Subcutaneous adipose tissue (tissue), 4 donors: ENCODE data around the gene RNASE11. TPM values are rescaled to one million over a fixed set of nuclear protein-coding genes. Genes with fewer than 3 reads are reported as not detected.

Experiments used
- total RNA-seq, 4 donors: library from RNA; depleted of rRNA; stranded (reverse); fragments of >200 nt; gene quantifications; one replicate each; pipeline ENCODE4 v1.1.0, GENCODE V29; 2016
- TF ChIP-seq, protein P1 (sequence below): fragments of 450-650 bp; IDR thresholded peaks from one replicate; pipeline ENCODE4 v1.5.1; 2016; ENCODE audit warnings: low read depth, mild to moderate bottlenecking, control low read depth, antibody characterized with exemption, moderate library complexity

The RNASE11 gene
- total RNA-seq, 4 donors from 2014 or later, result not detected

GRCh38 chr14:20553024-20553423, 34.8 kb downstream of the RNASE11 start:
- TF ChIP-seq, protein P1, sequence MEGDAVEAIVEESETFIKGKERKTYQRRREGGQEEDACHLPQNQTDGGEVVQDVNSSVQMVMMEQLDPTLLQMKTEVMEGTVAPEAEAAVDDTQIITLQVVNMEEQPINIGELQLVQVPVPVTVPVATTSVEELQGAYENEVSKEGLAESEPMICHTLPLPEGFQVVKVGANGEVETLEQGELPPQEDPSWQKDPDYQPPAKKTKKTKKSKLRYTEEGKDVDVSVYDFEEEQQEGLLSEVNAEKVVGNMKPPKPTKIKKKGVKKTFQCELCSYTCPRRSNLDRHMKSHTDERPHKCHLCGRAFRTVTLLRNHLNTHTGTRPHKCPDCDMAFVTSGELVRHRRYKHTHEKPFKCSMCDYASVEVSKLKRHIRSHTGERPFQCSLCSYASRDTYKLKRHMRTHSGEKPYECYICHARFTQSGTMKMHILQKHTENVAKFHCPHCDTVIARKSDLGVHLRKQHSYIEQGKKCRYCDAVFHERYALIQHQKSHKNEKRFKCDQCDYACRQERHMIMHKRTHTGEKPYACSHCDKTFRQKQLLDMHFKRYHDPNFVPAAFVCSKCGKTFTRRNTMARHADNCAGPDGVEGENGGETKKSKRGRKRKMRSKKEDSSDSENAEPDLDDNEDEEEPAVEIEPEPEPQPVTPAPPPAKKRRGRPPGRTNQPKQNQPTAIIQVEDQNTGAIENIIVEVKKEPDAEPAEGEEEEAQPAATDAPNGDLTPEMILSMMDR, result no peak

DNA sequence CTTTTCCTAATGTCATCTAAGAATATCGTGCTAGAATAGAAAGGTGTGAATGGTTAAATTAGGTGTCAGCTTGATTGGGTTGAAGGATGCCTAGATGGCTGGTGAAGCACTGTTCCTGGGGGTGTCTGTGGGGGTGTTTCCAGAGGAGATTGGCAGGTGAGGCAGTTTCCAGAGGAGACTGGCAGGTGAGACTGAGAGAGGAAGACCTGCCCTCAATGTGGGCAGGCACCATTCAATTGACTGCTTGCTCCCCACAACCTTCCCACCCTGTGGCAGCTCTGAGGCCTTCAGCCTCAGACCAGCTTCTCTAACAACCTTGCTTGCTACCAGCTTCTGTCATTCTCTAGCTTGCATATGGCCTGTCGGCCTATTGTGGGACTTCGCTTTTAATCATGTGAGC, 36.2 kb downstream of the RNASE11 start:
- TF ChIP-seq, protein P1, result no peak

DNA sequence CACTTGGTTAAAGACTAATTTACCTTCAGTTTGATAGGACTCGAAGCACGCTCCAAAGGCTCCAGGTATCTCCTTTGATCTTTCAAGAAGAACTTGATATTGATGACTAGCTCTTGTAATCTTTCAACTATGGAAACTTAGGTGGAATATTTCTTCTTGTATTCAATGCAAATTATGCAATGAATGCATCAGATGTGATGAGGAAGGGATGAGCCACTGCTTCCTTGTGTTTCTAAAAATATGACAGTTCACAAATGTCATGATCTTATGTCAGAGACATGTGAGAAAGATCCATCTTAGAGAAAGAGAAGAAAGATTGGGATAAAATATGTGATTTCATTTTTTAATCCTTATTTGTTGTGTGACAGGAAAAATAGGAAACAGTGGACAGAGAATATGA, 36.9 kb downstream of the RNASE11 start:
- TF ChIP-seq, protein P1, result no peak

GRCh38 chr14:20548414-20549158, 39.2 kb downstream of the RNASE11 start:
- TF ChIP-seq, protein P1, result no peak

DNA sequence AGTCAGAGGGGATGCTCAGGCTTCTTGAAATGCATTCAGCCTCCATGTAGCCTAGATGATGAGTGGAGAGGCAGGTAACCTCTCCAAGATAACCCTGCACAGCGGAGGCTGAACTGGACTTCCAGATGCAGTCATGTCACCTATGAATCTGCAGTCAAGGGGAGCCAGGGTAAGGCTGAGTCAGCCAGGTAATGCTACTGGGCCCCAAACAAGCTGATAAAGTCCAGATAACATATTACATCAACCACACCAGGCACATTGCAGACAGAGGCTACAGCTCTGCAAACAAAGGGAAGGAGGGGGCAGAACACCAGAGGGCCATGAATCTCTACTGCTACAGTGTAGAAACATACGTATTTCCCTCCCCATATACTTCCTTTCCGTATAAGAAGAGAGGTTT, 40.9 kb downstream of the RNASE11 start:
- TF ChIP-seq, protein P1, result no peak

- TF ChIP-seq, protein P1, result no peak
Observed at GRCh38 chr14:20539906-20540305, 47.9 kb downstream of the RNASE11 start.

Other genes starting within 250 kb of the RNASE11 start
- 10 to 100 TPM in 3 of 4 donors, 1 to 10 TPM in 1; 9.2 to 20.3 (median 15.4) TPM for gene PARP2, start 244.4 kb downstream of the RNASE11 start, total RNA-seq
- 10 to 100 TPM; 24.8 to 34.5 (median 28.2) TPM for gene TEP1, start 174.5 kb downstream of the RNASE11 start, total RNA-seq
- 1 to 10 TPM in 2 of 4 donors, under 1 TPM in 2; 0.16 to 3.4 (median 0.81) TPM for gene KLHL33, start 151.8 kb downstream of the RNASE11 start, total RNA-seq
- gene OSGEP, start 133.2 kb downstream of the RNASE11 start, total RNA-seq, result 10 to 100 TPM; 29.5 to 64.6 (median 41.6) TPM
- gene APEX1, start 132.8 kb downstream of the RNASE11 start, total RNA-seq, result 100 to 1,000 TPM; 108 to 172 (median 137) TPM
- 10 to 100 TPM; 15.8 to 32.0 (median 25.9) TPM for gene PIP4P1, start 126.6 kb downstream of the RNASE11 start, total RNA-seq
- 10 to 100 TPM; 17.5 to 47.3 (median 35.7) TPM for gene PNP, start 118.6 kb downstream of the RNASE11 start, total RNA-seq
- not detected for gene RNASE10, start 82.5 kb downstream of the RNASE11 start, total RNA-seq
- gene RNASE9, start 27.0 kb downstream of the RNASE11 start, total RNA-seq, result not detected
- not detected for gene RNASE12, start 3.4 kb upstream of the RNASE11 start, total RNA-seq
- not detected for gene OR6S1, start 53.7 kb upstream of the RNASE11 start, total RNA-seq
- 100 to 1,000 TPM; 171 to 355 (median 289) TPM for gene RNASE4, start 96.6 kb upstream of the RNASE11 start, total RNA-seq
- gene ANG, start 100.8 kb upstream of the RNASE11 start, total RNA-seq, result 10 to 100 TPM; 34.7 to 75.0 (median 55.2) TPM
- not detected for gene EDDM3A, start 157.9 kb upstream of the RNASE11 start, total RNA-seq
- gene EDDM3B, start 180.4 kb upstream of the RNASE11 start, total RNA-seq, result not detected
- gene RNASE6, start 193.3 kb upstream of the RNASE11 start, total RNA-seq, result 100 to 1,000 TPM in 1 of 4 donors, 10 to 100 TPM in 3; 12.2 to 120 (median 66.5) TPM
- 1,000 to 10,000 TPM in 2 of 4 donors, 100 to 1,000 TPM in 2; 568 to 1,425 (median 983) TPM for gene RNASE1, start 214.8 kb upstream of the RNASE11 start, total RNA-seq